Muscle layer of duodenum (tissue), 2 donors: Measurements from ENCODE around the gene GADD45A.
"Not testable (repeated sequence)": the region's sequence is repeated elsewhere in the genome, so short reads cannot be mapped to it uniquely, and the experiment has no call there.

Experiments
- H3K27ac ChIP-seq: one replicate; pipeline ENCODE4 v1.7.0; 2013; ENCODE audit warnings: mild to moderate bottlenecking, low read length
- H3K27me3 ChIP-seq: one replicate; pipeline ENCODE4 v1.7.0; 2013; ENCODE audit warnings: low read depth, mild to moderate bottlenecking, control low read depth, low read length
- H3K36me3 ChIP-seq, 2 donors: one replicate each; pipeline ENCODE4 v1.7.0; 2013; ENCODE audit warnings: low read length in 2 of 2, control low read depth in 1 of 2, mild to moderate bottlenecking in 1 of 2; ENCODE audit not compliant: insufficient read depth in 2 of 2, control insufficient read depth in 1 of 2
- H3K4me1 ChIP-seq, 2 donors: one replicate each; pipeline ENCODE4 v1.7.0; 2013; ENCODE audit warnings: low read length in 2 of 2, mild to moderate bottlenecking in 2 of 2, control low read depth in 1 of 2, moderate library complexity in 1 of 2; ENCODE audit not compliant: insufficient read depth in 2 of 2, control insufficient read depth in 1 of 2
- H3K4me3 ChIP-seq, 2 donors: one replicate each; pipeline ENCODE4 v1.7.0; 2013; ENCODE audit warnings: low read length in 2 of 2, low read depth in 1 of 2, mild to moderate bottlenecking in 1 of 2
- H3K9me3 ChIP-seq, 2 donors: one replicate each; pipeline ENCODE4 v1.7.0; 2013; ENCODE audit warnings: low read length in 2 of 2, control low read depth in 1 of 2, mild to moderate bottlenecking in 1 of 2; ENCODE audit not compliant: control insufficient read depth in 1 of 2
- donor health status: healthy.

Gene GADD45A

GRCh38 chr1:67650061-67650460 lies 34.9 kb upstream of the GADD45A start:
- Histone ChIP-seq H3K27ac (no peak overlapping the region), H3K4me3 (no peak overlapping the region), H3K4me1 (peaks cover 9 to 22% of the 10 kb centered on the region in 2 donors), H3K27me3 (no peaks in the 10 kb centered on the region), H3K9me3 (no peaks in the 10 kb centered on the region), H3K36me3 (no peaks in the 10 kb centered on the region)

GRCh38 chr1:67651031-67651430 lies 34.0 kb upstream of the GADD45A start:
- Histone ChIP-seq H3K4me1 (peaks cover 9 to 20% of the 10 kb centered on the region in 2 donors), H3K36me3 (no peaks in the 10 kb centered on the region), H3K27me3 (no peaks in the 10 kb centered on the region), H3K27ac (no peak overlapping the region), H3K9me3 (no peaks in the 10 kb centered on the region), H3K4me3 (no peak overlapping the region)

DNA sequence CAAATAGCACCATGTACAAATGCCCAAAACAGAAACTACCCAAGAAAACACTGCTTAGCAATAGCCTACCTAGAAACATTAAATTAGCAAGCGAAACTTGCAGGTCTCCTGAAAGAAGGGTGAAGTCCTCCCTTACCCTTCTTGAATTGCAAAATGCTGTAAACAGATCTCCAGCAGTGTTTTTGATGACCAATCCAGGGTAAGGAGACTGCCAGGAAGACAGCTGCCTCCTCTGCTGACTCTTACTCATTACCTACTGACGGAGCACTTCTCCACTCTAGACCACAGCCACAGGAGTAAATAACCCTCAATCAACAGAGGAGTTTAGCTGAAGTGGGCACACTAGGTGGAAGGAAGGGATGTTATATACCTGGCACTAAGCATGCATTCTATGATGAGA lies 32.2 kb upstream of the GADD45A start:
- no peak overlapping the region for H3K27ac ChIP-seq
- peaks cover 0 to 3% of the 10 kb centered on the region in 2 donors for H3K4me1 ChIP-seq
- no peaks in the 10 kb centered on the region for H3K27me3 ChIP-seq
- no peak overlapping the region for H3K4me3 ChIP-seq
- H3K36me3 ChIP-seq, result no peaks in the 10 kb centered on the region
- no peaks in the 10 kb centered on the region for H3K9me3 ChIP-seq

DNA sequence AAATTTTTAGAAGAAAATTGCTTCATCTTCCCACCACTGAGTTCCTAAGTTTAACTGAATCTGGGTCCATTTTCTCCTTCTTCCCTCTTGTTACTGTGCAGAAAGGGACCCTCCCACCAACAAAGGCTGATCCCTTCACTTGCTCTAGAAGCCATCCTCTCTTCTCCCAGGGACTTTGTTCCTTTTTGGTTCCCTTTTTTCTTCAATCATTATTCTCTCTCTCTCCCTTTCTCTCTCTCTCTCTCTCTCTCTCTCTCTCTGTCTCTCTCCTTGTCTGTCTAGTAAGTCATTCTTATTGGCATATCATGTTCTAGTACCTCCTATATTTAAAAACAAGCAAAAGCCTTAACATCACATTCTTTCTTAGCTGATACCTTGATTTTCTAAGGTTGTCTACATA lies 31.7 kb upstream of the GADD45A start:
- Histone ChIP-seq H3K4me3 (no peak overlapping the region), H3K4me1 (no peaks in the 10 kb centered on the region), H3K36me3 (no peaks in the 10 kb centered on the region), H3K27me3 (no peaks in the 10 kb centered on the region), H3K9me3 (no peaks in the 10 kb centered on the region), H3K27ac (no peak overlapping the region)

DNA sequence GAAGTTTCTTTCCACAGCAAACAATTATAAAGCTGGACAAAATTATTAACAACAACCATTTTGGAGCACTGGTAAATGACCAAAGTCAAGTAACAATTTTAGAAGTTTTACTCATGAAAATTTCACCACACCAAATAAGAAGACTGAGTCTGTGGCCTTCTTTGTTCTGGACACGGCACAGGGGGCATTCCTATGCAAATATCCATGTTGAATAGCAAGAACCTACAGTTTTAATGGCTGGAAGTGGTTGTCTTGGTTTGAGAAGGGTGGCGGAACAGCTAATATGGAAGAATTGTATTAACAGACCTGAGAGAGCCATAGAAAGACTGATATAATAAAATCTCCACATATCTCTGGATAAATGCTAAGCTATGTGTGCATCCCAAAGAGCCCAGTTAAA lies 29.4 kb upstream of the GADD45A start:
- Histone ChIP-seq H3K4me1 (no peaks in the 10 kb centered on the region), H3K4me3 (no peak overlapping the region), H3K27ac (no peak overlapping the region), H3K9me3 (no peaks in the 10 kb centered on the region), H3K27me3 (no peaks in the 10 kb centered on the region), H3K36me3 (no peaks in the 10 kb centered on the region)

DNA sequence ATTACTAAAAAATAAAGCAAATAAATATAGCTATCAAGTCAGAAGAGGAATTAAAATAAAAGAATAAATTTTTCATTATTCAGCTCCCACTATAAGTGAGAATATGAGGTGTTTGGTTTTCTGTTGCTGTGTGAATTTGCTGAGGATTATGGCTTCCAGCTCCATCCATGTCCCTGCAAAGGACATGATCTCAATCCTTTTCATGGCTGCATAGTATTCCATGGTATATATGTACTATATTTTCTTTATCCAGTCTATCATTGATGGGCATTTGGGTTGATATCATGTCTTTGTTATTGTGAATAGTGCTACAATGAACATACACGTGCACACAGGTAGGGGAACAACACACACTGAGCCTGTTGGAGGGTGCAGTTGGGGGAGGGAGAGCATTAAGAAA lies 27.8 kb upstream of the GADD45A start:
- H3K4me3 ChIP-seq, H3K9me3 ChIP-seq, H3K36me3 ChIP-seq, H3K4me1 ChIP-seq, H3K27me3 ChIP-seq, H3K27ac ChIP-seq: not testable (repeated sequence)

GRCh38 chr1:67659229-67659628 lies 25.8 kb upstream of the GADD45A start:
- no peaks in the 10 kb centered on the region for H3K36me3 ChIP-seq
- no peaks in the 10 kb centered on the region for H3K4me1 ChIP-seq
- no peak overlapping the region for H3K4me3 ChIP-seq
- no peak overlapping the region for H3K27ac ChIP-seq
- H3K9me3 ChIP-seq, result no peaks in the 10 kb centered on the region
- H3K27me3 ChIP-seq, result no peaks in the 10 kb centered on the region

- Histone ChIP-seq H3K4me3 (no peak overlapping the region), H3K27me3 (no peaks in the 10 kb centered on the region), H3K27ac (no peak overlapping the region), H3K36me3 (no peaks in the 10 kb centered on the region), H3K9me3 (no peaks in the 10 kb centered on the region), H3K4me1 (no peaks in the 10 kb centered on the region)
Measured at GRCh38 chr1:67662884-67663283, 22.1 kb upstream of the GADD45A start.

GRCh38 chr1:67664048-67664447 lies 21.0 kb upstream of the GADD45A start:
- Histone ChIP-seq H3K9me3 (no peaks in the 10 kb centered on the region), H3K4me1 (no peaks in the 10 kb centered on the region), H3K36me3 (no peaks in the 10 kb centered on the region), H3K4me3 (no peak overlapping the region), H3K27me3 (no peaks in the 10 kb centered on the region), H3K27ac (no peak overlapping the region)

DNA sequence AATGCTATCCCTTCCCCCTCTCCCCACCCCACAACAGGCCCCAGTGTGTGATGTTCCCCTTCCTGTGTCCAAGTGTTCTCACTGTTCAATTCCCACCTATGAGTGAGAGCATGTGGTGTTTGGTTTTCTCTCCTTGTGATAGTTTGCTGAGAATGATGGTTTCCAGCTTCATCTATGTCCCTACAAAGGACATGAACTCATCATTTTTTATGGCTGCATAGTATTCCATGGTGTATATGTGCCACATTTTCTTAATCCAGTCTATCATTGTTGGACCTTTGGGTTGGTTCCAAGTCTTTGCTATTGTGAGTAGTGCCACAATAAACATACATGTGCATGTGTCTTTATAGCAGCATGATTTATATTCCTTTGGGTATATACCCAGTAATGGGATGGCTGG lies 19.7 kb upstream of the GADD45A start:
- not testable (repeated sequence) for H3K27ac ChIP-seq, H3K4me1 ChIP-seq, H3K4me3 ChIP-seq, H3K27me3 ChIP-seq, H3K36me3 ChIP-seq, H3K9me3 ChIP-seq

DNA sequence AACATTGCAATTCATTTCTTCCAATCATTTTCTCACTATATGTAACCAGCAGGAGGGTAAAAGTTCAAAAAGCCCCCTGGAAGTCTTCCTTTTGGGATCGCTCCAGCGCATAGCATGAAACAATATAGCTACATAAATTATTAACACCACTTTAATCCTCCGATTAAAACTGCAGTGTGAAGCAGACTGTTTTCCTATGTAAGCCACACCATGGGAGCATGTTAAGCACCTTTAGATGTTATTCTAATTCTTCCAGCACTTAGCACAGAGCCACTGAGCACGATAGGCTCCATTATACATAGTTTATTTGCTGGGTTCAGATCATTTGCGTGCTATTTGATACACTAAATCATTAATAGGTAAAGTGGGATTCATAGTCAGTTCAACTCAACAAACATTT lies 18.4 kb upstream of the GADD45A start:
- Histone ChIP-seq H3K27ac (no peak overlapping the region), H3K4me1 (no peaks in the 10 kb centered on the region), H3K9me3 (no peaks in the 10 kb centered on the region), H3K36me3 (no peaks in the 10 kb centered on the region), H3K27me3 (no peaks in the 10 kb centered on the region), H3K4me3 (no peak overlapping the region)

DNA sequence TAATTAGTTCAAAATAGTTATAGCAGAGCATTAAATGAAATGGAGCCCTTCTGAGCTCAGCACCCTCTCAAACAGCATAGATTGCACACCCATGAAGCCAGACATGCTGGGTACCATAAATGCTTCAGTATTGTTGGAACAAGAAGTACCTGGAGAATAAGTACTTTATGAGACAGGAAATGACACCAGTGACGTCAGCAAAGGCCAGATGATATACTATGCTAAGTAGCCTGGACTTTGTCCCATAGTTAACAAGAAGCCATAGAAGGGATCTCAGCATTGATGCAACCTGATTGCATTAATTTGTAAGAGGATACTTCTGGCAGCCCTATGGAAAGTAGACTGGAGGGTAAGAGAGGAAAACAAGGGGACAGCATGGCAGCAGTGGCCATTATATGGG lies 16.3 kb upstream of the GADD45A start:
- Histone ChIP-seq H3K27me3 (no peaks in the 10 kb centered on the region), H3K27ac (no peak overlapping the region), H3K36me3 (no peaks in the 10 kb centered on the region), H3K4me3 (no peak overlapping the region), H3K4me1 (no peaks in the 10 kb centered on the region), H3K9me3 (no peaks in the 10 kb centered on the region)
